HUES6 (cell line): ENCODE results near the gene TTC28.
"Not testable (repeated sequence)": the region's sequence is repeated elsewhere in the genome, so short reads cannot be mapped to it uniquely, and the experiment has no call there.

Experiments
- H3K27ac ChIP-seq: 2 replicates; pipeline ENCODE4 v1.7.0; 2013; ENCODE audit warnings: low read depth, mild to moderate bottlenecking, low read length, inconsistent platforms
- H3K27me3 ChIP-seq: 2 replicates; pipeline ENCODE4 v1.6.1; 2013; ENCODE audit warnings: low read length; ENCODE audit not compliant: control insufficient read depth, insufficient read depth
- H3K36me3 ChIP-seq: 2 replicates; pipeline ENCODE4 v1.6.1; 2013; ENCODE audit warnings: low read length; ENCODE audit not compliant: control insufficient read depth, insufficient read depth
- H3K4me1 ChIP-seq: 2 replicates; pipeline ENCODE4 v1.6.1; 2013; ENCODE audit warnings: low read length; ENCODE audit not compliant: control insufficient read depth, insufficient read depth
- H3K4me3 ChIP-seq: 2 replicates; pipeline ENCODE4 v1.5.1; 2013; ENCODE audit warnings: low read depth, low read length
- H3K9ac ChIP-seq: one replicate; pipeline ENCODE4 v1.6.1; 2013; ENCODE audit warnings: mild to moderate bottlenecking, low read length
- H3K9me3 ChIP-seq: 2 replicates; pipeline ENCODE4 v1.6.1; 2013; ENCODE audit warnings: low read depth, low read length; ENCODE audit not compliant: control insufficient read depth, insufficient read depth

TTC28 gene

GRCh38 chr22:28629420-28630176 lies 50.0 kb downstream of the TTC28 start:
- H3K27me3 ChIP-seq: no peaks in the 10 kb centered on the region
- no peak overlapping the region for H3K27ac ChIP-seq
- H3K4me1 ChIP-seq: peaks cover 10% of the 10 kb centered on the region
- H3K36me3 ChIP-seq: no peaks in the 10 kb centered on the region
- no peak overlapping the region for H3K9ac ChIP-seq
- H3K9me3 ChIP-seq: no peaks in the 10 kb centered on the region
- no peak overlapping the region for H3K4me3 ChIP-seq

GRCh38 chr22:28628766-28629165 lies 50.9 kb downstream of the TTC28 start:
- H3K9ac ChIP-seq: no peak overlapping the region
- no peaks in the 10 kb centered on the region for H3K36me3 ChIP-seq
- no peak overlapping the region for H3K4me3 ChIP-seq
- no peaks in the 10 kb centered on the region for H3K9me3 ChIP-seq
- no peak overlapping the region for H3K27ac ChIP-seq
- H3K4me1 ChIP-seq: peaks cover 10% of the 10 kb centered on the region
- no peaks in the 10 kb centered on the region for H3K27me3 ChIP-seq

GRCh38 chr22:28627791-28628190 lies 51.8 kb downstream of the TTC28 start:
- no peak overlapping the region for H3K27ac ChIP-seq
- no peaks in the 10 kb centered on the region for H3K9me3 ChIP-seq
- peaks cover 10% of the 10 kb centered on the region for H3K4me1 ChIP-seq
- no peaks in the 10 kb centered on the region for H3K36me3 ChIP-seq
- H3K4me3 ChIP-seq: no peak overlapping the region
- no peaks in the 10 kb centered on the region for H3K27me3 ChIP-seq
- no peak overlapping the region for H3K9ac ChIP-seq

DNA sequence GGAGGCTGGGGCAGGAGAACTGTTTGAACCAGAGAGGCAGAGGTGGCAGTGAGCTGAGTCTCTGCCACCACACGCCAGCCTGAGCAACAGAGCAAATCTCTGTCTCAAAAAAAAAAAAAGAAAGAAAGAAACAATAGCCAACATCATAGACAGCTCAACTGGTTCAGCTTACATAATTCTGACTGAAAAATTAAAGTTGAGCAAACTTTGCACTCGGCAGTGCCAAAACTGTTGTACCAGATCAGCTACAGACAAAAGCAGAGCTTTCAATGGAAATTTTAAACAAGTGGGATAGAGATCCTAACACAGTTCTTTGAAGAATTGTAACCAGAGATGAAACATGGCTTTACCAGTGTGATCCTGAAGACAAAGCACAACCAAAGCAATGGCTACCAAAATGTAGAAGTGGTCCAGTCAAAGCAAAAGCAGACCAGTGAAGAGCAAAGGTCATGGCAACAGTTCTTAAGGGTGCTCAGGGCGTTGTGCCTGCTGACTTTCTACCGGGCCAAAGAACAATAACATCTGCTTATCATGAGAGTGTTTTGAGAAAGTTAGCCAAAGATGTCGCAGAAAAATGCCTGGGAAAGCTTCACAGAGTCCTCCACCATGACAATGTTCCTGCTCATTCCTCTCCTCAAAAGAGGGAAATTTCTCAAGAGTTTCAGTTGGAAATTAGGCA lies 59.3 kb downstream of the TTC28 start:
- Histone ChIP-seq H3K4me1 (no peaks in the 10 kb centered on the region), H3K9ac (no peak overlapping the region), H3K27ac (no peak overlapping the region), H3K27me3 (no peaks in the 10 kb centered on the region), H3K36me3 (no peaks in the 10 kb centered on the region), H3K9me3 (no peaks in the 10 kb centered on the region), H3K4me3 (no peak overlapping the region)

DNA sequence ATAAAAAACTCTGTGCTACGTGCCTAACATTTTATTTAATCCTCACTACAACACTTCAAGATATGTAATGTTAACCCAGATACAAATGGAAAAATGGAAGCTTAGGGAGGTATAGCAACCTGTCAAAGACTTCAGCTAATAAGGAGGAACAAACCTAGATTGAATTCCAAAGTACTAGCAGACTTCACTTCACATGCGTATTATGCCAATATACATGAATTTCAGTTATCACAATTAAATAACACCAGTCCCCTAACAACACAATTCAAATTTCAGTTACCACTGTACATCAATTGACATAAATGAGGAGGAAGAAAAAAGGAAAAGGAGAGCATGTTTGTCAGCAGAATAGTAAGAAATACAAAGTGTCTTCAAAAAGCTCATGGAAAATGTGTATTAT lies 60.4 kb downstream of the TTC28 start:
- H3K27me3 ChIP-seq: no peaks in the 10 kb centered on the region
- H3K9ac ChIP-seq: no peak overlapping the region

DNA sequence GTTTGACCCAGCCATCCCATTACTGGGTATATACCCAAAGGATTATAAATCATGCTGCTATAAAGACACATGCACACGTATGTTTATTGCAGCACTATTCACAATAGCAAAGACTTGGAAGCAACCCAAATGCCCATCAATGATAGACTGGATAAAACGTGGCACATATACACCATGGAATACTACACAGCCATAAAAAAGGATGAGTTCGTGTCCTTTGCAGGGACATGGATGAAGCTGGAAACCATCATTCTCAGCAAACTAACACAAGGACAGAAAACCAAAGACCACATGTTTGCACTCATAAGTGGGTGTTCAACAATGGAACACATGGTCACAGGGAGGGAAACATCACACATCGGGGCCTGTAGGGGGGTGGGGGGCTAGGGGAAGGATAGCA lies 64.2 kb downstream of the TTC28 start:
- not testable (repeated sequence) for H3K27ac ChIP-seq, H3K4me1 ChIP-seq, H3K4me3 ChIP-seq

More for the DNA sequence above, 60.4 kb downstream of the TTC28 start:
- Histone ChIP-seq H3K4me1 (no peaks in the 10 kb centered on the region), H3K27ac (no peak overlapping the region), H3K36me3 (no peaks in the 10 kb centered on the region), H3K4me3 (no peak overlapping the region), H3K9me3 (no peaks in the 10 kb centered on the region)

GRCh38 chr22:28609921-28610320 lies 69.7 kb downstream of the TTC28 start:
- Histone ChIP-seq H3K9ac (no peak overlapping the region), H3K36me3 (no peaks in the 10 kb centered on the region), H3K27ac (no peak overlapping the region)

More for the DNA sequence above, 64.2 kb downstream of the TTC28 start:
- not testable (repeated sequence) for H3K27me3 ChIP-seq, H3K9me3 ChIP-seq, H3K9ac ChIP-seq, H3K36me3 ChIP-seq

GRCh38 chr22:28608546-28608945 lies 71.1 kb downstream of the TTC28 start:
- Histone ChIP-seq H3K27ac (no peak overlapping the region), H3K9ac (no peak overlapping the region), H3K4me3 (no peak overlapping the region), H3K4me1 (peaks cover 18% of the 10 kb centered on the region; the same call in 1 of the 2 replicates), H3K9me3 (peaks cover 2% of the 10 kb centered on the region; the same call in 1 of the 2 replicates), H3K27me3 (no peaks in the 10 kb centered on the region), H3K36me3 (no peaks in the 10 kb centered on the region)

More at GRCh38 chr22:28609921-28610320, 69.7 kb downstream of the TTC28 start:
- no peak overlapping the region for H3K4me3 ChIP-seq
- H3K4me1 ChIP-seq: peaks cover 18% of the 10 kb centered on the region; the same call in 1 of the 2 replicates
- H3K27me3 ChIP-seq: no peaks in the 10 kb centered on the region
- H3K9me3 ChIP-seq: peaks cover 2% of the 10 kb centered on the region; the same call in 1 of the 2 replicates

DNA sequence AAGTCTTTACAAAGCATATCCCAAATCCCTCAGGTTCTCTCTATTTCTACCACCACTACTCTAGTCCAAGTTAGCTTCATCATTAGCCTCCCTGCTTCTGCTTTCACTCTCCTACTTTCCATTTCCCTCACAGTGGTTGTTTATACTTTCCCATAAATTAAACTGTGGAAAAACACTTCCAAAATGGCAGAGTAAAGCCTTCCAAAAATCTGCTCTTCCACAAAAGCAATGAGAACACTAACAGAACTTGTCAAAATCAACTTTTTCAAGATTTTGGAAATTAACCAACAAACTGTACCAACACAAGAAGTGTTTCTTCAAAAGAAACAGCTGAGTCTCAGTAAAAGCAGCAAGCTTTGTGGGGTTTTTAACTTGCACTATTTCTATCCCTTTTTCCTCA lies 71.8 kb downstream of the TTC28 start:
- no peaks in the 10 kb centered on the region for H3K27me3 ChIP-seq
- H3K4me1 ChIP-seq: peaks cover 18% of the 10 kb centered on the region; the same call in 1 of the 2 replicates
- H3K36me3 ChIP-seq: no peaks in the 10 kb centered on the region
- H3K27ac ChIP-seq: no peak overlapping the region
- H3K4me3 ChIP-seq: no peak overlapping the region
- H3K9ac ChIP-seq: no peak overlapping the region
- H3K9me3 ChIP-seq: peaks cover 2% of the 10 kb centered on the region; the same call in 1 of the 2 replicates

DNA sequence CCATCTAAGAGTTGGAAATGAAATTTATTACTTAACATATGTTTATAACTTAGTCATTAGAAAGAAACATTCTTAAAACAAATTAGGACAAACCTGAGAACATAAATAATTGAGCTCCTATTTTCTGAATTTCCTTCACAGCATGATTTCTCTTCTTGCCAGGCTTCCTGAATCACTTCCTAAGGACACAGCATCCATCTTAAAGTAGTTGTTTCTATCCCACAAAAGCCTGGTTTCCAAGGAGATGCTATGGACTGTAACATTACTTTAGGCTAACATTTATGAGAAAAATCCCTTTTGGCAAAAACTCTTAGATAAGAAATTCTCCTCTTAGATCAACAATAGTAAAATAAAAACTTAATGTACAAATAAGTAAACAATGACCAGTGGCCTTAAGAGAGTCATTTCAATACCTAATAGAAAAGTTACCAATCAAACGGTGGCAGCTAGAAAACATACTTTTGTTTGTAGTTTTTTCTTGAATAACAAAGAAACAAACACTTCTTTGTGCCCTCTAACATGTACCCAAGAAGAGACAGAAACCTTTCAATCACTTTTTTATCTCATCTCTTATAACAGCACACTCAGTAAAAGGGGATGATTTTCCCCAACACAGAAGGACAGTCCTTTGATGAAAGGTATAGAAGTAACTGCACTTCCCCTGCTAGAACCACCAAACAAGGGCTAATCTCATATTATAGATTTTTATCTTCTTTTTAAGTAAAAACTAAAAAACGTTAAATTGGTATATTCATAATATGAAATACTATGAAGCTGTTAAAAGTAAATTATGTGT lies 74.5 kb downstream of the TTC28 start:
- Histone ChIP-seq H3K27me3 (no peaks in the 10 kb centered on the region), H3K9ac (no peak overlapping the region), H3K4me1 (peaks cover 18% of the 10 kb centered on the region; the same call in 1 of the 2 replicates), H3K4me3 (no peak overlapping the region), H3K9me3 (peaks cover 2% of the 10 kb centered on the region; the same call in 1 of the 2 replicates), H3K36me3 (no peaks in the 10 kb centered on the region), H3K27ac (no peak overlapping the region)
